HepG2 (cell line): ENCODE measurements around the gene ZNF419. TPM values are rescaled to one million over a fixed set of nuclear protein-coding genes. Genes with fewer than 3 reads are reported as not detected.

Source experiments
- CBFB ChIP-seq: sonication (generic); formaldehyde crosslinking; IDR thresholded peaks from 2 replicates; pipeline ENCODE4 v1.4.0; 2020; ENCODE audit warnings: missing genetic modification reagents
- CEBPB ChIP-seq: IDR thresholded peaks from 2 replicates; pipeline ENCODE4 v1.6.1; 2011; ENCODE audit warnings: low read depth, low read length, improper control_type of control experiment, borderline replicate concordance
- CTCF ChIP-seq: sonication (generic); formaldehyde crosslinking; IDR thresholded peaks from 2 replicates; pipeline ENCODE4 v1.5.0; 2020; ENCODE audit warnings: mild to moderate bottlenecking, missing genetic modification reagents, moderate library complexity
- DR1 ChIP-seq: sonication (generic); formaldehyde crosslinking; IDR thresholded peaks from 2 replicates; pipeline ENCODE4 v1.8.0; 2021; ENCODE audit warnings: mild to moderate bottlenecking, missing genetic modification reagents, inconsistent platforms
- HDAC2 ChIP-seq: sonication (generic); formaldehyde crosslinking; IDR thresholded peaks from 2 replicates; pipeline ENCODE4 v1.4.0; 2020; ENCODE audit warnings: missing genetic modification reagents
- KMT2A ChIP-seq: sonication (generic); formaldehyde crosslinking; IDR thresholded peaks from 2 replicates; pipeline ENCODE4 v1.4.0; 2020; ENCODE audit warnings: missing genetic modification reagents
- MAFF ChIP-seq: IDR thresholded peaks from 2 replicates; pipeline ENCODE4 v1.6.1; 2011; ENCODE audit warnings: low read depth, low read length, improper control_type of control experiment
- MIXL1 ChIP-seq: IDR thresholded peaks from 2 replicates; pipeline ENCODE4 v1.6.1; 2016
- MXD4 ChIP-seq: IDR thresholded peaks from 2 replicates; pipeline ENCODE4 v1.6.1; 2016; ENCODE audit warnings: mild to moderate bottlenecking, missing biosample characterization, missing genetic modification reagents
- POLR2A ChIP-seq, 2 experiments: IDR thresholded peaks; 2 replicates each; pipeline ENCODE4 v1.6.1; 2011; ENCODE audit warnings: low read depth in 2 of 2, low read length in 2 of 2, mild to moderate bottlenecking in 1 of 2, moderate library complexity in 1 of 2; ENCODE audit not compliant: insufficient read depth in 1 of 2
- REPIN1 ChIP-seq: sonication (generic); formaldehyde crosslinking; IDR thresholded peaks from 2 replicates; pipeline ENCODE4 v1.8.0; 2022; ENCODE audit warnings: missing genetic modification reagents, low read depth, mild to moderate bottlenecking, borderline replicate concordance
- RXRB ChIP-seq: IDR thresholded peaks from 2 replicates; pipeline ENCODE4 v1.6.1; 2016; ENCODE audit warnings: borderline replicate concordance, missing genetic modification reagents, missing compliant biosample characterization
- SAP130 ChIP-seq: IDR thresholded peaks from 2 replicates; pipeline ENCODE4 v1.6.1; 2016; ENCODE audit warnings: low read depth
- SOX5 ChIP-seq: IDR thresholded peaks from 2 replicates; pipeline ENCODE4 v1.6.1; 2016; ENCODE audit warnings: borderline replicate concordance
- SRSF4 ChIP-seq: fragments of 200-400 bp; formaldehyde crosslinking; IDR thresholded peaks from one replicate; pipeline ENCODE4 v1.6.1; 2018; ENCODE audit warnings: mild to moderate bottlenecking, low read depth, low read length, moderate library complexity; ENCODE audit not compliant: poor library complexity, severe bottlenecking
- THYN1 ChIP-seq: sonication (generic); formaldehyde crosslinking; IDR thresholded peaks from 2 replicates; pipeline ENCODE4 v1.8.1; 2023; ENCODE audit warnings: low read depth, mild to moderate bottlenecking, moderate library complexity, missing genetic modification reagents, borderline replicate concordance
- ZBTB7A ChIP-seq: sonication (generic); formaldehyde crosslinking; IDR thresholded peaks from 2 replicates; pipeline ENCODE4 v1.8.0; 2022; ENCODE audit warnings: mild to moderate bottlenecking, missing genetic modification reagents
- ZEB1 ChIP-seq: IDR thresholded peaks from 2 replicates; pipeline ENCODE4 v1.6.1; 2012; ENCODE audit warnings: mild to moderate bottlenecking, low read depth, inconsistent platforms; ENCODE audit not compliant: insufficient replicate concordance
- ZFP90 ChIP-seq: sonication (generic); formaldehyde crosslinking; IDR thresholded peaks from 2 replicates; pipeline ENCODE4 v1.8.0; 2022; ENCODE audit warnings: missing genetic modification reagents, mild to moderate bottlenecking, inconsistent platforms, borderline replicate concordance
- ZNF30 ChIP-seq: sonication (generic); formaldehyde crosslinking; IDR thresholded peaks from 2 replicates; pipeline ENCODE4 v1.5.0; 2020; ENCODE audit warnings: mild to moderate bottlenecking, missing genetic modification reagents
- ZNF788 ChIP-seq: sonication (generic); formaldehyde crosslinking; IDR thresholded peaks from 2 replicates; pipeline ENCODE4 v1.5.0; 2020; ENCODE audit warnings: mild to moderate bottlenecking, missing genetic modification reagents, borderline replicate concordance
- polyA plus RNA-seq, 8 experiments: library from polyadenylated mRNA; depleted of rRNA in 3 of 8; stranded (reverse) in 7 of 8; unstranded in 1 of 8; fragments of >200 nt; fragmentation: Illumina TruSeq in 4 of 8; extraction: Trizol in 4 of 8; gene quantifications; 2 replicates each; pipeline versions ENCODE4 v1.2.1 to v1.2.3, GENCODE V29; 2011 to 2016; ENCODE audit warnings: low read depth in 4 of 8, missing spikeins in 1 of 8, mixed read lengths in 1 of 8; ENCODE audit not compliant: insufficient read depth in 1 of 8
- total RNA-seq, 5 experiments: library from RNA; depleted of rRNA; stranded (reverse); fragments of >200 nt; fragmentation: Illumina TruSeq; extraction: Trizol; gene quantifications; 2 replicates each; pipeline ENCODE4 v1.2.3, GENCODE V29; 2016; ENCODE audit warnings: low read depth in 1 of 5
- TF ChIP-seq, protein P1 (sequence below): sonication (generic); formaldehyde crosslinking; IDR thresholded peaks from 2 replicates; pipeline ENCODE4 v1.8.1; 2023; ENCODE audit warnings: mild to moderate bottlenecking, moderate library complexity, missing genetic modification reagents
- TF ChIP-seq, protein P2 (sequence below): IDR thresholded peaks from 2 replicates; pipeline ENCODE4 v1.6.1; 2018; ENCODE audit warnings: missing genetic modification reagents
- TF ChIP-seq, protein P3 (sequence below): IDR thresholded peaks from 2 replicates; pipeline ENCODE4 v1.6.1; 2016; ENCODE audit warnings: mild to moderate bottlenecking, missing biosample characterization, missing genetic modification reagents
- TF ChIP-seq, protein P4 (sequence below): sonication (generic); formaldehyde crosslinking; IDR thresholded peaks from 2 replicates; pipeline ENCODE4 v1.4.0; 2020; ENCODE audit warnings: mild to moderate bottlenecking, missing genetic modification reagents

ZNF419 gene
- total and polyA plus RNA-seq, 2 of the 13 experiments (the other 11 are each of a cell fraction or from before 2014, with no cell fraction given) = 8.5 to 8.8 TPM

DNA sequence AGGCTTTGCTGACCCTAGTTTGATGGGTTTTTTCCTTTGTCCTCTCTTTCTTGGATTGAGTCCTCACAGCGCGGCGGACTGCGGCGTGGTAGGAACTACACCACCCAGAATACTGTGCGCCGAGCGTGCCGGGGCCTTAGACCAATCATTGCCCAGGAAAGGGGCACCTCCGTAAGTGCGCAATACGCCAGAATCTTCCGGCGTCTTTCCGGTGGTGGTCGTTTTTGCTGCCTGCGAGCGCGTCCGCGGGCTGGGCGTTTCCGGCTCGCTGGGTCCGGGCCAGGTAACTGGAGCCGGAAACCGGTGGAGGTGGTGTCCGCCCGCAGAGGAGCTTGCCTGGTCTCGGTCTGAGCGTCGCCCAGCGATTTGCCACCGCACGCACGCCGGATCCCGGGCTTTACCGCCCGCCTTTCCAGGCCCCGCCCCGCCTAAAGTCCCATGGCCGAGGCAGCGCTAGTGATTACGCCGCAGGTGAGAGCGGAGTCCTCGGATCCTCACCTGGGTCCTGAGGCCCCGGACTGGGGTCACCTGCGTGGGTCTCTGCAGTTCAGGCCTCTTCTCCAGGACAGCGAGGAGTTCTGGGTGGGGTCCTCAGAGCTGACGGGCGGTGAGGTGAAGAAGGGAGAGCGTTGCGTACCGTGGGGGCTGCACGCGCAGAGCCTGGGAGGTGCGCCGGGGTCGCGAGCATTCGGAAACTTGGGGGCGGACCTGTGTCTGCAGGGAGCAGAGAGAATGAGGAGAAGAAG is 39.8 kb downstream of the ZNF419 start, which contains the start of gene ZNF549 (continued):
- TF ChIP-seq, protein P1, sequence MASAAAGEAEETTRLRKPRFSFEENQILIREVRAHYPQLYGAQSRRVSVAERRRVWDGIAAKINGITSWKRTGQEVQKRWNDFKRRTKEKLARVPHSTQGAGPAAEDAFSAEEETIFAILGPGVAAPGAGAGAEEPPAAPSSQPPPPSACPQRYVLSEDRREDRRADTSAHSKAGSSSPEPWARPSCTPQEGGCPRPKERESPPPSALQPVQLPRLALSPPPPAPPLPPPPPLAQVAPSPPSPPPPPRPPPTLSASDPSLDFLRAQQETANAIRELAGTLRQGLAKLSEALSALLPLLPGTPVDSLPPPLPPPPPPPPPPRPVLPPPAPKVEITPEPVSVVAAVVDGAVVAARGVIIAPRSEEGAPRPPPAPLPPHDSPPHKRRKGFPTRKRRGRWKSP (CRISPR knock-in tag) = peak; percentile 80; the same call in 1 of the 2 replicates
- TF ChIP-seq CTCF = 0 out of 2 replicates have a peak, but pooled peaks have one; percentile 17
- TF ChIP-seq ZEB1 = peak; percentile 90
- TF ChIP-seq, protein P2, sequence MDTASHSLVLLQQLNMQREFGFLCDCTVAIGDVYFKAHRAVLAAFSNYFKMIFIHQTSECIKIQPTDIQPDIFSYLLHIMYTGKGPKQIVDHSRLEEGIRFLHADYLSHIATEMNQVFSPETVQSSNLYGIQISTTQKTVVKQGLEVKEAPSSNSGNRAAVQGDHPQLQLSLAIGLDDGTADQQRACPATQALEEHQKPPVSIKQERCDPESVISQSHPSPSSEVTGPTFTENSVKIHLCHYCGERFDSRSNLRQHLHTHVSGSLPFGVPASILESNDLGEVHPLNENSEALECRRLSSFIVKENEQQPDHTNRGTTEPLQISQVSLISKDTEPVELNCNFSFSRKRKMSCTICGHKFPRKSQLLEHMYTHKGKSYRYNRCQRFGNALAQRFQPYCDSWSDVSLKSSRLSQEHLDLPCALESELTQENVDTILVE (CRISPR knock-in tag) = peak; percentile 90
- TF ChIP-seq KMT2A = peak; percentile 94
- TF ChIP-seq CBFB (CRISPR knock-in tag) = 0 out of 2 replicates have a peak, but pooled peaks have one; percentile 42
- no peak; the same call in 1 of the 2 replicates for TF ChIP-seq ZFP90 (CRISPR knock-in tag)
- TF ChIP-seq MIXL1 = no peak
- peak; percentile 97 for TF ChIP-seq SAP130
- TF ChIP-seq POLR2A (IDR thresholded peaks at IDR 0.05; ENCODE audit: insufficient read depth in 1 of 2, low read depth in 2 of 2, low read length in 2 of 2) = peak; percentile 59 to 83
- TF ChIP-seq, protein P3, sequence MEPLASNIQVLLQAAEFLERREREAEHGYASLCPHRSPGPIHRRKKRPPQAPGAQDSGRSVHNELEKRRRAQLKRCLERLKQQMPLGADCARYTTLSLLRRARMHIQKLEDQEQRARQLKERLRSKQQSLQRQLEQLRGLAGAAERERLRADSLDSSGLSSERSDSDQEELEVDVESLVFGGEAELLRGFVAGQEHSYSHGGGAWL (CRISPR knock-in tag) = peak; percentile 96
- TF ChIP-seq, protein P4, sequence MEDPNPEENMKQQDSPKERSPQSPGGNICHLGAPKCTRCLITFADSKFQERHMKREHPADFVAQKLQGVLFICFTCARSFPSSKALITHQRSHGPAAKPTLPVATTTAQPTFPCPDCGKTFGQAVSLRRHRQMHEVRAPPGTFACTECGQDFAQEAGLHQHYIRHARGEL (CRISPR knock-in tag) = no peak
- peak; percentile 57; the same call in 1 of the 2 replicates for TF ChIP-seq DR1 (CRISPR knock-in tag)
- peak; percentile 95 for TF ChIP-seq MXD4 (CRISPR knock-in tag)
- TF ChIP-seq RXRB = peak; percentile 52; the same call in 1 of the 2 replicates
- TF ChIP-seq MAFF = peak; percentile 21; the same call in 1 of the 2 replicates
- TF ChIP-seq ZBTB7A (CRISPR knock-in tag) = peak; percentile 41; the same call in 1 of the 2 replicates
- no peak for TF ChIP-seq SRSF4
- TF ChIP-seq CEBPB = peak; percentile 69; the same call in 1 of the 2 replicates
- peak; percentile 77; the same call in 1 of the 2 replicates for TF ChIP-seq REPIN1 (CRISPR knock-in tag)
- peak; percentile 61; the same call in 1 of the 2 replicates for TF ChIP-seq ZNF788 (CRISPR knock-in tag)
- peak; percentile 40; the same call in 1 of the 2 replicates for TF ChIP-seq SOX5 (CRISPR knock-in tag)
- peak; percentile 67; the same call in 1 of the 2 replicates for TF ChIP-seq HDAC2 (CRISPR knock-in tag)
- TF ChIP-seq ZNF30 (CRISPR knock-in tag) = 0 out of 2 replicates have a peak, but pooled peaks have one; percentile 19
- no peak for TF ChIP-seq THYN1 (CRISPR knock-in tag)
